ENCODE measurements around the gene SLC7A14.

DNA sequence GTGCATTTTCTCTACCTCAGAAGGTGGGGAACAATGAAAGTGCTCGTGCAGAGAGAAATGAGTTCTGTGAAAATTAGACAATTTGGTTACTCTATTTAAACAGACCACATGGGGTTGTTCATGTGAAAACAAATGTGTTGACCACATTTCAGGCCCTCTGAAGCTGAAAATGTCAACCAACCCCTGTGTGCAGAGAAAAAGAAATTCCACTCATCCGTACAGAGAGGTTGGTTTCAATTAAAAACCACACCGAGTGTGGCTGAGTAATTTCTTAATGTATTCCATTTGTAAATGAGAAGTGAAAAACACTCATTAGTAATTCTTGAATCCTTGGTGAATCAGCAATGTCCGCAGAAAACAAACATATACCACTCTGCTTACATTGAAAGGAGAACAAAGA, 46.9 kb upstream of the SLC7A14 start:
- TF ChIP-seq, protein P1, sequence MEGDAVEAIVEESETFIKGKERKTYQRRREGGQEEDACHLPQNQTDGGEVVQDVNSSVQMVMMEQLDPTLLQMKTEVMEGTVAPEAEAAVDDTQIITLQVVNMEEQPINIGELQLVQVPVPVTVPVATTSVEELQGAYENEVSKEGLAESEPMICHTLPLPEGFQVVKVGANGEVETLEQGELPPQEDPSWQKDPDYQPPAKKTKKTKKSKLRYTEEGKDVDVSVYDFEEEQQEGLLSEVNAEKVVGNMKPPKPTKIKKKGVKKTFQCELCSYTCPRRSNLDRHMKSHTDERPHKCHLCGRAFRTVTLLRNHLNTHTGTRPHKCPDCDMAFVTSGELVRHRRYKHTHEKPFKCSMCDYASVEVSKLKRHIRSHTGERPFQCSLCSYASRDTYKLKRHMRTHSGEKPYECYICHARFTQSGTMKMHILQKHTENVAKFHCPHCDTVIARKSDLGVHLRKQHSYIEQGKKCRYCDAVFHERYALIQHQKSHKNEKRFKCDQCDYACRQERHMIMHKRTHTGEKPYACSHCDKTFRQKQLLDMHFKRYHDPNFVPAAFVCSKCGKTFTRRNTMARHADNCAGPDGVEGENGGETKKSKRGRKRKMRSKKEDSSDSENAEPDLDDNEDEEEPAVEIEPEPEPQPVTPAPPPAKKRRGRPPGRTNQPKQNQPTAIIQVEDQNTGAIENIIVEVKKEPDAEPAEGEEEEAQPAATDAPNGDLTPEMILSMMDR (IDR thresholded peaks at IDR 0.05; ENCODE audit: low read depth, low read length): no peak
- TF ChIP-seq EZH2phosphoT487 (IDR thresholded peaks at IDR 0.05; ENCODE audit: low read depth): peak; percentile 99

Measured in OCI-LY3 (cell line).